ENCODE measurements around the gene CPEB3.

GRCh38 chr10:92103376-92104090 lies 187.3 kb downstream of the CPEB3 start:
- TF ChIP-seq CTCF (IDR thresholded peaks at IDR 0.05) (no peak), REST (IDR thresholded peaks at IDR 0.05; ENCODE audit: insufficient read depth in 1 of 2, low read depth in 2 of 2, low read length in 1 of 2) (no peak), POLR2AphosphoS5 (IDR thresholded peaks at IDR 0.05; ENCODE audit: low read depth, low read length) (no peak)
